GM13977 (cell line): Measurements from ENCODE around the gene CCDC91.
A peak's percentile ranks its signal among the peaks of the same experiment; 100 is the strongest.

Experiments
- DNase-seq: peaks from one replicate; pipeline ENCODE4 v3.0.0; 2012; ENCODE audit warnings: low spot score
- CTCF ChIP-seq: IDR thresholded peaks from 2 replicates; pipeline ENCODE4 v1.5.1; 2012; ENCODE audit warnings: mild to moderate bottlenecking, control low read depth; ENCODE audit not compliant: insufficient read depth; ENCODE audit errors: extremely low read depth, missing control alignments
- in situ Hi-C: fragments of 300-500 bp; cut with MboI; formaldehyde crosslinking; loops from one replicate; pipeline ENCODE4 v1.12.0; 2022; ENCODE audit warnings: low sequenced_read_pairs, low pct_unique_long_range_greater_than_20kb, mixed read lengths, inconsistent platforms; ENCODE audit not compliant: unreplicated experiment

CCDC91 gene

GRCh38 chr12:28479683-28480082 is 289.4 kb downstream of the CCDC91 start:
- no peak for DNase-seq
- no peak for TF ChIP-seq CTCF
- in situ Hi-C loops = no loop called here

- DNase-seq = no peak
- TF ChIP-seq CTCF = no peak
- in situ Hi-C loops = no loop called here
These were observed 293.9 kb downstream of the CCDC91 start for GRCh38 chr12:28484156-28484555.

GRCh38 chr12:28486521-28486920 is 296.3 kb downstream of the CCDC91 start:
- DNase-seq = no peak
- no peak for TF ChIP-seq CTCF
- in situ Hi-C loops = no loop called here

- TF ChIP-seq CTCF = no peak
- in situ Hi-C loops = no loop called here
- no peak for DNase-seq
These were observed 299.0 kb downstream of the CCDC91 start for GRCh38 chr12:28489246-28489645.

GRCh38 chr12:28497889-28498411 is 307.7 kb downstream of the CCDC91 start:
- in situ Hi-C loops = no loop called here
- peak; percentile 12 for DNase-seq
- no peak for TF ChIP-seq CTCF

GRCh38 chr12:28498850-28499249 is 308.6 kb downstream of the CCDC91 start:
- no peak for TF ChIP-seq CTCF
- no peak for DNase-seq
- in situ Hi-C loops = no loop called here

GRCh38 chr12:28500373-28501024 is 310.2 kb downstream of the CCDC91 start:
- TF ChIP-seq CTCF = no peak
- DNase-seq = no peak
- in situ Hi-C loops = no loop called here
